Natural killer cell (primary cell): ENCODE data around the gene SCP2. TPM values are rescaled to one million over a fixed set of nuclear protein-coding genes. Genes with fewer than 3 reads are reported as not detected.

Source experiments
- ATAC-seq, 3 donors: fragments of 150-1000 bp in 2 of 3; fragments of 200-7000 bp in 1 of 3; cut with Tn5 transposase; 1 replicate in 1 of 3; 2 replicates in 2 of 3; pipeline ENCODE4 v1.10.0; 2021; ENCODE audit warnings: mild to moderate bottlenecking in 2 of 3, moderate library complexity in 2 of 3
- DNase-seq, 2 donors: peaks; one replicate each; pipeline versions ENCODE4 v3.0.0 to v3.0.0-alpha.2; 2013 to 2021; ENCODE audit warnings: mixed read lengths in 1 of 2
- H3K27ac ChIP-seq: one replicate; pipeline ENCODE4 v1.5.1; 2013; ENCODE audit warnings: mild to moderate bottlenecking, low read length
- H3K27me3 ChIP-seq: one replicate; pipeline ENCODE4 v1.6.1; 2013; ENCODE audit warnings: low read length; ENCODE audit not compliant: control insufficient read depth, insufficient read depth
- H3K36me3 ChIP-seq: one replicate; pipeline ENCODE4 v1.6.1; 2013; ENCODE audit warnings: low read length; ENCODE audit not compliant: control insufficient read depth, insufficient read depth
- H3K4me1 ChIP-seq: one replicate; pipeline ENCODE4 v1.6.1; 2013; ENCODE audit warnings: low read length; ENCODE audit not compliant: control insufficient read depth, insufficient read depth
- H3K4me3 ChIP-seq: one replicate; pipeline ENCODE4 v1.5.1; 2013; ENCODE audit warnings: low read length
- H3K9me3 ChIP-seq: one replicate; pipeline ENCODE4 v1.6.1; 2013; ENCODE audit warnings: low read length; ENCODE audit not compliant: control insufficient read depth, insufficient read depth
- H3K27ac Mint-ChIP-seq, 2 donors: one replicate each; pipeline ENCODE4 v1.8.0; 2022; ENCODE audit warnings: mild to moderate bottlenecking in 2 of 2, mixed read lengths in 2 of 2, moderate library complexity in 1 of 2
- H3K27me3 Mint-ChIP-seq, 2 donors: one replicate each; pipeline ENCODE4 v1.8.0; 2022; ENCODE audit warnings: low read depth in 2 of 2, mixed read lengths in 2 of 2
- H3K36me3 Mint-ChIP-seq: one replicate; pipeline ENCODE4 v1.8.0; 2022; ENCODE audit warnings: mixed read lengths
- H3K4me1 Mint-ChIP-seq, 2 donors: one replicate each; pipeline ENCODE4 v1.8.0; 2022; ENCODE audit warnings: mixed read lengths in 2 of 2
- H3K4me3 Mint-ChIP-seq: one replicate; pipeline ENCODE4 v1.8.0; 2022; ENCODE audit warnings: mild to moderate bottlenecking, moderate library complexity, mixed read lengths
- H3K9me3 Mint-ChIP-seq, 2 donors: one replicate each; pipeline ENCODE4 v1.8.0; 2022; ENCODE audit warnings: mixed read lengths in 2 of 2
- CTCF ChIP-seq: fragments of 200-600 bp; IDR thresholded peaks from one replicate; pipeline ENCODE4 v1.8.0; 2022; ENCODE audit warnings: antibody characterized with exemption
- WGBS: methylation state at CpG from one replicate; pipeline ENCODE4 v1.1.7; 2013; ENCODE audit warnings: missing lambda C conversion rate; ENCODE audit not compliant: insufficient coverage; 5-methylcytosine and 5-hydroxymethylcytosine counted together
- intact Hi-C: fragments of 100-400 bp; cut with micrococcal nuclease; formaldehyde crosslinking; loops from one replicate; pipeline ENCODE4 v1.14.2; 2022
- total RNA-seq, 4 donors: library from RNA; stranded (reverse); fragments of 120-200 nt in 1 of 4; gene quantifications; one replicate each; pipeline versions ENCODE4 v1.2.3 to v1.2.4, GENCODE V29; 2013 to 2022

Gene SCP2
- total RNA-seq, 3 donors from 2014 or later (not counting 1 experiment from before 2014, with no cell fraction given), result 90.0 to 118 (median 105) TPM

DNA sequence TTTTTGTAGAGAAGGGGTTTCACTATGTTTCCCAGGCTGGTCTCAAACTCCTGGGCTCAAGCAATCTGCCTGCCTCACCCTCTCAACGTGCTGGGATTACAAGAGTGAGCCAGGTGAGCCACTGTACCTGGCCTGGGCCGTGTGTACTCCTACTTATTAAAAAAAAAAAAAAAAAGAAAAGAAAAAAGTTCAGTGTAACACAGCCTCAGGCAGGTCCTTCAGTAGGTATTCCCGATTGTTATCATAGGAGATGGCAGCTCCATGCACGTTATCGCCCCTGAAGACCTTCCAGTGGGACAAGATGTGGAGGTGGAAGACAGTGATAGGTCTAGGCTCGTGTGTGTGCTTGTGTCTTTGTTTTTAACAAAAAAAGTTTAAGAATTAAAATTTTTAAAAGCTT, 8.9 kb upstream of the SCP2 start:
- intact Hi-C loops, result no loop called here
- H3K27me3 Mint-ChIP-seq, result peaks cover 0 to 3% of the 10 kb centered on the region in 2 donors
- WGBS, result 91% methylated on average over 6 of the region's 6 CpGs
- H3K27ac Mint-ChIP-seq, result no peak overlapping the region
- H3K9me3 ChIP-seq, result no peaks in the 10 kb centered on the region
- no peaks in the 10 kb centered on the region for H3K36me3 Mint-ChIP-seq
- no peaks in the 10 kb centered on the region for H3K36me3 ChIP-seq
- H3K4me3 ChIP-seq, result no peak overlapping the region
- H3K27me3 ChIP-seq, result no peaks in the 10 kb centered on the region
- H3K9me3 Mint-ChIP-seq, result no peaks in the 10 kb centered on the region
- DNase-seq (no peak), ATAC-seq (no peak)
- TF ChIP-seq CTCF, result no peak
- H3K4me1 ChIP-seq, result peaks cover 24% of the 10 kb centered on the region
- no peak overlapping the region for H3K27ac ChIP-seq
- no peak overlapping the region for H3K4me3 Mint-ChIP-seq
- H3K4me1 Mint-ChIP-seq, result peaks cover 19 to 26% of the 10 kb centered on the region in 2 donors

- Mint-ChIP-seq H3K27me3 (peaks cover 0 to 3% of the 10 kb centered on the region in 2 donors), H3K9me3 (no peaks in the 10 kb centered on the region), H3K4me1 (peaks cover 19 to 26% of the 10 kb centered on the region in 2 donors), H3K4me3 (no peak overlapping the region), H3K27ac (peak overlapping the region; percentile 8 to 82), H3K36me3 (no peaks in the 10 kb centered on the region)
- H3K36me3 ChIP-seq, result no peaks in the 10 kb centered on the region
- H3K4me3 ChIP-seq, result no peak overlapping the region
- no peak for TF ChIP-seq CTCF
- intact Hi-C loops, result no loop called here
- peak; percentile 28 to 48 (median 41) for ATAC-seq
- DNase-seq, result peak in 1 of 2 donors; percentile 46
- WGBS, result 86% methylated on average over 7 of the region's 7 CpGs
- H3K27ac ChIP-seq, result no peak overlapping the region
- H3K27me3 ChIP-seq, result no peaks in the 10 kb centered on the region
- H3K9me3 ChIP-seq, result no peaks in the 10 kb centered on the region
- peaks cover 24% of the 10 kb centered on the region for H3K4me1 ChIP-seq
Measured at GRCh38 chr1:52919051-52919722, 7.9 kb upstream of the SCP2 start.

DNA sequence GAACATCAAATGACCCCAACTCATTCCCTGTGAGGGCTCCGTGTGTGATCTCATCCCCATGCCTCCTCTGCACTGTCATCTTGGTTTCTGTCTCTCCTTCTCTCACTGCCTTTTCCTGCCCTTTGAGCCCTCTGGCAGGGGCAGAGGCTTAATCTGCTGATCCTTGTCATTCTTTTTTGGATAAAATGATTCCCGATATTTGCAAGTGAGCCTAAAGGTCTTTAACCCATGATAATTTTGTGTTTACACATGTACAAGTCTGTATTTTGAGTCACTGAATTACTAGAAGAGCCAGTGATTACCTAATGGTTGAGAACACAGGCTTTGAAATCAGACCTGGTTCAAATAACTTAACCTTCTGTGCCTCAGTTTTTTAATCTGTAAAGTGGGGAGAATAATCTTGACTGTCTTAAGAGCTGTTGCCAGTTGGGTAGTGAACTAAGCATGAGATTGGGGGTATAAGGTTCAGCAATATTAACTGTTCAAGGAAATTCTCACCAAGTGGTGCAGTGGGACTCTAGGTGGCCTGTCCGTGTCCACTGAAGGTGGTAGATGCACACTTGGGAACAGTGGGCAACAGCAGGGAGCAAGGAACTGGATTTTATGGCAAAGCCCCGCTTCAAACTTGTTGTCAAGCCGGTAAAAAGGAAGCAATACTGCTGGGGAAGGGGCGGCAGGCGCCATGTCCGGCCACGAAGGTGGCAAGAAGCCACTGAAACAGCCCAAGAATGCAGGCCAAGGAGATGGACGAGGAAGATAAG, 7.2 kb upstream of the SCP2 start:
- intact Hi-C loops, result no loop called here
- no peaks in the 10 kb centered on the region for H3K36me3 ChIP-seq
- Mint-ChIP-seq H3K9me3 (no peaks in the 10 kb centered on the region), H3K4me3 (peak overlapping the region; percentile 87), H3K4me1 (peaks cover 19 to 26% of the 10 kb centered on the region in 2 donors), H3K27ac (peak overlapping the region; percentile 8 to 82), H3K36me3 (no peaks in the 10 kb centered on the region), H3K27me3 (peaks cover 0 to 3% of the 10 kb centered on the region in 2 donors)
- no peak for TF ChIP-seq CTCF
- DNase-seq (no peak), ATAC-seq (no peak)
- no peaks in the 10 kb centered on the region for H3K9me3 ChIP-seq
- no peak overlapping the region for H3K4me3 ChIP-seq
- H3K27me3 ChIP-seq, result no peaks in the 10 kb centered on the region
- WGBS, result 86% methylated on average over 10 of the region's 10 CpGs
- H3K4me1 ChIP-seq, result peaks cover 24% of the 10 kb centered on the region
- H3K27ac ChIP-seq, result no peak overlapping the region
